Left ventricle myocardium superior (tissue), 1 donor: ENCODE data around the gene SPATA17. TPM values are rescaled to one million over a fixed set of nuclear protein-coding genes. Genes with fewer than 3 reads are reported as not detected.
"Not testable (repeated sequence)": the region's sequence is repeated elsewhere in the genome, so short reads cannot be mapped to it uniquely, and the experiment has no call there.

Source experiments
- ATAC-seq: fragments of 200-7000 bp; cut with Tn5 transposase; one replicate; pipeline ENCODE4 v1.9.1; 2020; ENCODE audit warnings: mild to moderate bottlenecking, moderate library complexity
- DNase-seq: peaks from one replicate; pipeline ENCODE4 v3.0.0-alpha.2; 2020
- intact Hi-C: fragments of 100-400 bp; cut with micrococcal nuclease; formaldehyde crosslinking; loops from one replicate; pipeline ENCODE4 v1.11.0; 2022
- total RNA-seq: library from RNA; stranded (reverse); fragmentation: NEBNext Ultra II Directional; extraction: Animal tissue kit (Norgen Biotek cat#: 25700); gene quantifications from one replicate; pipeline ENCODE4 v1.2.1, GENCODE V29; 2021
- donor health status: DM: no; HTN: yes; CAD: no; lungs with severe emphysema.

Gene SPATA17
- total RNA-seq, 1 donor from 2014 or later, result 1.2 TPM

- intact Hi-C loops, result no loop called here
- DNase-seq, result no peak
- no peak for ATAC-seq
Measured at GRCh38 chr1:217668351-217668940, 37.3 kb downstream of the SPATA17 start.

GRCh38 chr1:217673387-217673786, 42.2 kb downstream of the SPATA17 start:
- intact Hi-C loops, result no loop called here
- ATAC-seq, result peak; percentile 33
- no peak for DNase-seq

- intact Hi-C loops, result no loop called here
- DNase-seq (no peak), ATAC-seq (no peak)
Measured at GRCh38 chr1:217674028-217674729, 43.0 kb downstream of the SPATA17 start.

GRCh38 chr1:217681806-217682205, 50.7 kb downstream of the SPATA17 start:
- ATAC-seq (no peak), DNase-seq (no peak)
- intact Hi-C loops, result no loop called here

- ATAC-seq, result no peak
- intact Hi-C loops, result no loop called here
- DNase-seq, result no peak
Measured at GRCh38 chr1:217687511-217687910, 56.4 kb downstream of the SPATA17 start.

- DNase-seq, ATAC-seq, intact Hi-C loops: not testable (repeated sequence)
Measured at GRCh38 chr1:217696140-217696539, 65.0 kb downstream of the SPATA17 start.

GRCh38 chr1:217703326-217703725, 72.2 kb downstream of the SPATA17 start:
- no peak for ATAC-seq
- intact Hi-C loops, result no loop called here

GRCh38 chr1:217712925-217713597, 81.9 kb downstream of the SPATA17 start:
- ATAC-seq (no peak), DNase-seq (no peak)
- intact Hi-C loops, result no loop called here

More at GRCh38 chr1:217703326-217703725, 72.2 kb downstream of the SPATA17 start:
- no peak for DNase-seq

- intact Hi-C loops, result no loop called here
- ATAC-seq, result no peak
- DNase-seq, result no peak
Measured at GRCh38 chr1:217715681-217716080, 84.5 kb downstream of the SPATA17 start.

- intact Hi-C loops, result no loop called here
- DNase-seq (no peak), ATAC-seq (no peak)
Measured at GRCh38 chr1:217717959-217718358, 86.8 kb downstream of the SPATA17 start.

- intact Hi-C loops, result no loop called here
- DNase-seq (no peak), ATAC-seq (no peak)
Measured at GRCh38 chr1:217718873-217719272, 87.7 kb downstream of the SPATA17 start.

- intact Hi-C loops, result no loop called here
- no peak for DNase-seq
- no peak for ATAC-seq
Measured at GRCh38 chr1:217721692-217722091, 90.5 kb downstream of the SPATA17 start.

GRCh38 chr1:217734973-217735372, 103.8 kb downstream of the SPATA17 start:
- intact Hi-C loops, result no loop called here
- no peak for ATAC-seq
- DNase-seq, result no peak

- no peak for ATAC-seq
- intact Hi-C loops, result no loop called here
Measured at GRCh38 chr1:217747156-217747769, 116.1 kb downstream of the SPATA17 start.

GRCh38 chr1:217769768-217770167, 138.6 kb downstream of the SPATA17 start:
- intact Hi-C loops, result no loop called here
- no peak for ATAC-seq

More at GRCh38 chr1:217747156-217747769, 116.1 kb downstream of the SPATA17 start:
- DNase-seq, result no peak

GRCh38 chr1:217770918-217771317, 139.8 kb downstream of the SPATA17 start:
- intact Hi-C loops, result no loop called here
- DNase-seq (no peak), ATAC-seq (no peak)

More at GRCh38 chr1:217769768-217770167, 138.6 kb downstream of the SPATA17 start:
- DNase-seq, result no peak

- no peak for ATAC-seq
- no peak for DNase-seq
- intact Hi-C loops, result no loop called here
Measured at GRCh38 chr1:217776693-217777092, 145.5 kb downstream of the SPATA17 start.

- DNase-seq, result no peak
- ATAC-seq, result no peak
- intact Hi-C loops, result no loop called here
Measured at GRCh38 chr1:217781056-217781455, 149.9 kb downstream of the SPATA17 start.

GRCh38 chr1:217791091-217791490, 159.9 kb downstream of the SPATA17 start:
- intact Hi-C loops, result no loop called here
- ATAC-seq (no peak), DNase-seq (no peak)

- ATAC-seq (no peak), DNase-seq (no peak)
- intact Hi-C loops, result no loop called here
Measured at GRCh38 chr1:217805792-217806191, 174.6 kb downstream of the SPATA17 start.
